ENCODE results near the gene PATE4.
A peak's percentile ranks its signal among the peaks of the same experiment; 100 is the strongest.

PATE4 gene

DNA sequence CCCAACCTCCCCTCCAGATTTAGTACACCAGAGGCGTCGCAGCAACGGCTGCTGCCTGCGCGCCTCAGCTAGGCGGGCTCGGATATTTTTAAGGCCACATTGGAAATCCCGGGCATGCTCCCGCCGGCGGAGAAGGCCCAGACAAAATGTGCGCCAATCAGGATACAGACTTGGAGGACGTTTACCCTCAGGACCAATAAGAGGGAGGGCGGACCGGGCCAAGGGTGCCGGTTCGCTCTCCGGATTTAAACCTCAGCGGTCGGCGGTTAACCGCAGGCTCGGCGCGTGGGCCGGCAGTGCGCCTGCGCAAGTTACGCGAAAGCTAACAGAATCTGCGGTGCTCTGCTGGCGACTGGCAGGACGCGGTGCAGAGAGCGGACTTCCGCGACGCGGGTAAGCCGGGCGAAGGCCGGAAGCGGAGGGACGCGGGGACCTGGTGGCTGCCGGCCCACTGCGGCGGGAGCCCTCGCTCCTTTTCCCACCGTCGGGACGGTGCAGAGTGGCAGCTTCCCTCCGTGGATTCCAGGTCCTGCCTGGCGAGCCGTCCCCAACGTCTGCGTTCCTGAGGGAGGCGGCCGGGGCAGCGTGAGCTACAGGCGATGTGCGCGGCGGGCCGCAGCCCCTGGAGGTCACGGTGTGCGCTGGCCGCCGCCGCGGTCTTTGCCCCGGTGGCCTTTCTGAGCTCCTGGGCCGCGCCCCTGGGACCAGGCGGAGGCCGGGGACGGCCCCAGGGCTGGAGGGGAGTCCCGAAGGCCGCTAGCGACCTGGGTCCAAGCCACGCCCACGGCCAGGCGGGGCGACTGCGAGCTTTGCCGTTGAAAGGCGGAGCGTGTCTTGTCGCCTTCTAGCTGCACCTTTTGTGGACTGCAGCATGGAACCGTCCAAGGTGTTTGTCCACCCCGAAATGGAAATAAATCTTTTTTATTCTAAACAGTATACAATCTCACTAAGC, 54.5 kb downstream of the PATE4 start, which contains the start of gene HYLS1:
TSS of gene HYLS1 (plus strand) at position 296 of the 952 bp plus-strand sequence. CDS start 11,701 bp downstream, outside the sequence.
- peak; percentile 95 for DNase-seq (ENCODE audit: low spot score)

Data from pons (tissue), 1 donor.